ENCODE measurements around the gene ABHD3.
"Not testable (repeated sequence)": the region's sequence is repeated elsewhere in the genome, so short reads cannot be mapped to it uniquely, and the experiment has no call there.

ABHD3 gene

GRCh38 chr18:21703241-21703820, 1.2 kb downstream of the ABHD3 start:
- peak; percentile 49 for DNase-seq

GRCh38 chr18:21702602-21703001, 2.0 kb downstream of the ABHD3 start:
- no peak for DNase-seq

DNA sequence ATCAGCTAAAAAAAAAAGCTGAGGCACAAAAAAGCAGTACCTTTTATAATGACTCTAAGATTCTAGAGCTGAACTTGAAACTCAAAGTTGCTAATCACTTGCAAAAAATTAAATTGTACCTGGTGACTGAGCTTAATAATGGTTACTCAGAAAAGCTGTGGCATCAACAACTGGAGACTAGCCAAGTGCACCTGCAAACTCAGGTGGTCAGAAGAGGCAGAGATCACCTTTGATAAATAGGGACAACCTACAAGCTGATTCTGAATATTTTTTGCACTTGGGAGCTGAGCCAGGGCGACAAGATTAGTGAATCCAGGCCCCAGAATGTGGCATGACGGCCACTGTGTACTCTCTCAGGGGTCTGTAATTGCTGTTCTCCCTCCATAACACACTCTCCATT, 3.0 kb downstream of the ABHD3 start:
- DNase-seq = no peak

DNA sequence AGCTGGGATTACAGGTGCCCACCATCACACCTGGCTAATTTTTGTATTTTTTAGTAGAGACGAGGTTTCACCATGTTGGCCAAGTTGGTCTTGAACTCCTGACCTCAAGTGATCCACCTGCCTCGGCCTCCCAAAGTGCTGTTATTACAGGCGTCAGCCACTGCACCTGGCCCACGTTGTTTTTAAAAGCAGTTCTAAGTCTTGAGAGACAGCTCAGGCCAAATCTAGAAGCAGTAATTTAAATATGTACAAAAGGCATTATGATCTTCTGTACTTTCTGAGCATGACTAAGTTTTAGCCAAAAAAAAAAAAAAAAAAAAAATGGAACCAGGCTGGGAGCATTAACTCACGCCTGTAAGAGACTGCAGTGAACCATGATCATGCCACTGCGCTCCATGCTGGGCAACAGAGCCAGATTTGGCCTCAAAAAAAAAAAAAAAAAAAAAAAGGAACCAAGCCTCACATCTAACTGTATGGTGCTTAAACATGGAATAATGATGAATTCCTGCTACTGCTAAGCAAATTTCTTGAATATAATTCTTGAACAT, 4.0 kb downstream of the ABHD3 start:
- no peak for DNase-seq

DNA sequence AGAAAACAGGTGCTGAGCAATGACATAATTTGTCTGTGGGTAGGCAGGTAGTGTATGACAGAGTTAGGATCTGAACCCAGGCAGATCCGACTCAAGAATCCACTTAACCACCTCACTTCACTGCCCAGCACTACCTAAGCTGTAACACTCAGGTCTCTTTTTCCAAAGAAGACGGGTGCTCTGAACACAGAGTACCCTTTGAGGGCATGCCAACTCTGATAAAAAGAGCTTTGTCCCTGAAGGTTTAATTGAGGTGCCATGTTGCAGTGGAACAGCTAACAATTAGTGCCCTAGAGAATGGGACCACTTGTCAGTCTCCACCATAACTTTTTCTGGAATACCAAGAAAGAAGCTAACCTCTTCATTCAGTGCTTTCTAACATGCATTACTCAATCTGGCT, 11.3 kb downstream of the ABHD3 start:
- no peak for DNase-seq

GRCh38 chr18:21689736-21690135, 14.8 kb downstream of the ABHD3 start:
- DNase-seq = no peak

DNA sequence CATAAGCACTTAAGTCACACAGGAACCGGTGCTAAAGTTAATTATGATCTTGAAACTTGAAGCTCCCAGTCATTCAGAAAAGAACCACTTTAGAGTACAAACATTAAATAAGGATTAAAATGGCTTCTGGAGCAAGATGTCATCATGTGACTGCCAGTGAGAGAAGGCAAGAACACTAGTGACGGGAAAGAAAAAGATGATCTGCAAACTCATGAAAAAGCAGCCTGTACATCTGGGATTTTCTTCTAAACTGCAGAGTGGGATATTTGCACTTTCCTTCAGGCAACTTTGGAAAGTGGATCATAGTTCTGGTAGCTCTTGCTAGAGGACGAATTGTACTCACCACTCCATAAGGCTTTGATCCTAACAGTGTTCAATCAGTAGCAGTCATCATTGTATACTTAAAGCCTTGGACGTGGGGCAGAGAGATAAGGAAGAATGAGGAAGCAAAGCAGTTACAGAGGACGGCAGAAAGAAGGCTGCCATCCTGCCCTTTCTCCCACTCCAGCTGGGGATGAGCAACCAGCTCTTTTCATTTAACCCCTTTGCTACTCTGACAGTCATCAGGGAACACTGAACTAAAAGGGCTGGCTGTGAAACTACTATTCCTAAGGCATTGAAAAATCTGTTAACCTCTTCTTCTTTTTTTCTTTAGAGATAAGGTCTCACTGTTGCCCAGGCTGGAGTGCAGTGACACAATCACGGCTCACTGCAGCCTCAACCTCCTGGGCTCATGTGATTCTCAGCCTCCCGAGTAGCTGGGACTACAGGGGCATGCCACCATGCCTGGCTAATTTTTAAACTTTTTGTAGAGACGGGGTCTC, 18.1 kb downstream of the ABHD3 start:
- DNase-seq = no peak

DNA sequence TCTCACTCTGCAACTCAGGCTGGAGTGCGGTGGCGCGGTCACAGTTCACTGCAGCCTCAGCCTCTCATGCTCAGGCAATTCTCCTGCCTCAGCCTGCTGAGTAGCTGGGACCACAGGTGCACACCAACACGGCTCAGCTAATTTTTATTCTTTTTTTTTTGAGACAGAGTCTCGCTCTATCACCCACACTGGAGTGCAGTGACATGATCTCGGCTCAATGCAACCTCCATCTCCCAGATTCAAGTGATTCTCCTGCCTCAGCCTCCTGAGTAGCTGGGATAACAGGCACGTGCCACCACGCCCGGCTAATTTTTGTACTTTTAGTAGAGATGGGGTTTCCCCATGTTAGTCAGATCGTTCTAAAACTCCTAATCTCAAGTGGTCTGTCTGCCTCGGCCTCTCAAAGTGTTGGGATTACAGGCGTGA, 19.0 kb downstream of the ABHD3 start:
- not testable (repeated sequence) for DNase-seq

DNA sequence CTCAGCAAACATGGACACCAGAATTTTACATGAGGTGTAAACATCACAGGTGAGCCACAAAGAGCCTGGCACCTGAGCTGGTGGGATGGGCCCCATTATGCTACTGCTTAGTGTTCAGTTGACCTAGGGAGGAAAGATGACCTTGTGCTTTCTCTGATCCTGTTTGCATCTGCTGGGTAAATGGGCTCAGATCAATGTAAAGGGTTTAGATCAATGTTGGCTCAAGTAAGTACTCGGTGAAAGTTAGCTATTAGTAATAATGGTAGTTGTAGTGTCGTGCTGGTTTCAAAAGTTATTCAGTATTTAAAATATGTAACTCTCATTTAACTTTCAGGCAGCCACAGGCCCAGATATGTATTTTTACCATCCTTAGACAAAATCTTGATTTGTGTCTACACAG, 19.8 kb downstream of the ABHD3 start:
- DNase-seq = no peak

DNA sequence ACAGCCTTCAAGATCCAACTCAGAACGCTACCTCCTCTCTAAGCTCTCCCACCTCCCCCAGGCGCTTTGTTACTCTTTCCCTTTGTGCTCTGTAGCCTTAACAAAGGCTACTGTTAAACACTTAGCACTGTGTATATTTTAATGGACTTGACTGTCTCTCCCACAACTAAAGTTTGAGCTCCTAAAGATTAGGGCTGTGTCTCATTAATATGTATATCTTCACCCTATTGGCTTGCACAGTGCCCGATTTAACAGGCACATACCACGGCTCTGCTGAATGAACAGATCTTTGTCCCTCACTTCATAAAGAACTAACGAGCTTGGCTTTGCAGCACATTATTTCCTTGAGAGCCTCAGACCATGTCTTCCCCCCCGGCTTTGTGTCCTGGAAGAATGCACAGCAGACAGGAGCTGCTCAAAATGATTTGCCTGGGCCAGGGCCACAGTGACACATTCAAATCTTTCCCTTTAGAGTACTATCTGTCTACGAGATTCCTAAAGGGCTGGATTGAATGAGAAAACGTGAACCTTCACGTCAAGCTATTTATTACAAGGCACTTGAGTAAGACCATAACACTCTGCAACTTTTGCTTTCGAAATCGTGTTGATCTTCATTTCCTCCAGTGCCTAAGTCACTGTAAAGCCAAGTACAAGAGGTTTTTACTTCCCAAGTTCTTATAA, 22.1 kb downstream of the ABHD3 start:
- DNase-seq = peak; percentile 60

DNA sequence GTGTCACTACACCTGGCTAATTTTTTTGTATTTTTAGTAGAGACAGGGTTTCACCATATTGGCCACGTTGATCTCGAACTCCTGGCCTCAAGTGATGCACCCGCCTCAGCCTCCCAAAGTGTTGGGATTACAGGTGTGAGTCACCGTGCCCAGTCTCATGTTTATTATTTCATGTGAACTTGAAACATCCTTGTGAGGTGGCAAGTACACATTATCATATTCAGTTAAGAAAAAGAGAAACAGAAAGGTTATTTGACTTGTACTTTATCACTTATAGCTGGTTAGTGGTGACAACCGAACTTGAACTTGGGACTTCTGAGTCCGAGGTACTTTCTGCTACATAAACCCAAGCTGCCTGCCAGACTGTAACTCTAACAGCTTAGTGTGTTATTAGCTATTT, 24.4 kb downstream of the ABHD3 start:
- no peak for DNase-seq

DNA sequence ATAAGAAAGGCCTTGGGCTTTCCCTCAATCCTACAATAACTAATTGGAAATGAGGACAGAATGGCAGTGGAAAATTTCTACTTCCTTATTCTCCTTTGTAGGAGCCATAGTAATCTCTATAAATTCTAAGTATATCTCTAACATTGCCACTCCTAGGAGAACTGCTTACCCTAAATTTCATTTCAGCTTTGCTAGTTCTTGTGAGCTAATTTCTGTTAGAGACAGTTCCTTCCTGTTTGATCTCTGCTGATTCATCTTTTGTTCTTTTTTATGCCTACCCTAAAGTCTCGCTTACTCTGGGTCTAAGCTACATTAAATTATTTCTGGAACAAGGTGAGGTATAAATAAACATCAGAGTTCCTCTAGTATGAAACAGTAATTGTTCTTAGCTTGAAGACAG, 25.7 kb downstream of the ABHD3 start:
- no peak for DNase-seq

- not testable (repeated sequence) for DNase-seq
Observed at GRCh38 chr18:21675354-21675753, 29.2 kb downstream of the ABHD3 start.

DNA sequence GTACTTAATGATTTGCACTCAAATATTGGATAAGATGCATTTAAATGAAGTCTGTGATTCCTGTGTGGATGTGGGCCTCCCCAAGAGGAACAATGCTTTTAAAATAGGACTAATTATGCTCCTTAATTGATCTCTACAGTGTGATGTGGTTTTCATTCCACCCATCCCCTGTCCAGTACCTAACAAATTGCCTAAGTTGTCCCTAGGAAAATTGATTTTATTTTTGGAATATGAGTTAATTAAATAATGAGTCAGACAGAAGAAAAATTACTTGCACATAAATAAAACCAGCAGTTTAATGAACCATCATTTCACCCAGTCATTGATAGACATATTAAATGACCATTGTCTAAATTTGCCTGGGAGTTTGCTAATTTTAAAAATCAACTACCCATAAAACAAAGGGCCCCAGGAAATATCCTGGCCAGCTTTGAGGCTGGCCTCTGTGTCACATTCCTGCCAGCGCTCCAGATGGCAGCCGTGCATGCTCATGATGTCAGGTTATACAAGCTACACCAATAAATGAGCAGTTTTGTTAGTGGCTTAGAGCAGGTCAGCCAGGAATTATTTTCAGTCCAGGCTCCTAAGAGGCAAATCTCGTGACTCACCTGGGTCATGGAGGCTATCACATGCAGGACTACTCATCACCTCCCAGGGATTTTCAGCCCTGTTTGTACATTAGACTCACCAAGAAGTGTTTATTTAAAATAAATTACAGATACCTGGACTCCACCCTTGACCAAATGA, 31.9 kb downstream of the ABHD3 start:
- DNase-seq = no peak

- no peak for DNase-seq
Observed at GRCh38 chr18:21669736-21670285, 34.8 kb downstream of the ABHD3 start.

DNA sequence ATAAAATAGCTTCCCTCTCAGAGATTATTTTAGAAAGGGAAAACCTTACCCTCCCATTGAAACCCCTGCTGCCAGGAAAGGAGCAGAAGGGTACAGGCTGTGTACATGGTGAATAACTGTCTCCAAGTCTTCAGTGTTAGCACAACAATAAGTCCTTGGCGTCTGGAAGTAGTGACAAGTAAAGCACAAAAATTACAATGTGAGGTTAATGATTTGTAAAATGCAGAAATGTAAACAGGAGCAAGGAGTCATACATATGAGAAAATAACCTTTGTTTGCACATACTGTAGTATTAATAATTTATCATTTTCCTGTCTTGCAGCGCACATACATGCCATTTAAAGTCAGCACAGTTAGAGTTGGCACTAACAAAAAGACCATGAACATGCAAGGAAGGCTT, 40.5 kb downstream of the ABHD3 start:
- no peak for DNase-seq

DNA sequence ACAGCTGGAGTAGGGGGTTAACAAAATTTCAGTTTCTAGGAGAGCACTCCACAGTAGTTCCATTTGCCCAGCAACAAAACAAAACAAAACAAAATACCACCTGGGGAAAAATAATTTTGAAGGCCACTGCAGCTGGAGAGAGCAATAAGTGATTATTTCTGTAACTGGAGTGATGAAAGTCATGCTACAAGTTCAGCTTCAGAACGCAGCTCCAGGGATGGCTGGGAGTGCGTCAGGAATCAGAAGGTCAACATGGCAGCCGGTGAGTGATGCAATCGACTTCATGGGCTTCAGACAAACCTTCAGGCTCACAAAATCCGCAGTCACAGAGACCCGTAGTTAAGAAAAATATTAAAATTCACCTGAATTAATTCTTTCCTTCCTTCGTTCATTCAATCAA, 41.0 kb downstream of the ABHD3 start:
- no peak for DNase-seq

DNA sequence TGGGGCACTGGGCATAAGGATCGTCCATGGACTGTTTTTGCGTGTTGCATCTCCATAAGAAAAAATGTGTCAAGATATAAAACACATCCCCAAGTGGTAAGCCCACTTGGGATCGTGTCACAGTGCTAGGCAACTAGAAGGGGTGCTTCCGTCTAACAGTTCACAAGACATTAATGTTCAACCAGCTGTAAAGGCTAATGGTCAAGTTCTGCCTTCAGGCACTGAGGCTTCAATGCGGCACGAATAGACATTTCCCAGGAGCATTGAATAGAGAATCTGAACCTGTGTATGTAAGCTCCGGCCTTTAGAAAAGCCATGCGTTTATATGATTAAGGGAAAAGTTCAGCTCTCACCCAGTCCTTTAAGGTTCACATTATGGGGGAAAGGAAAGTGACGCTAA, 42.0 kb downstream of the ABHD3 start:
- DNase-seq = no peak

DNA sequence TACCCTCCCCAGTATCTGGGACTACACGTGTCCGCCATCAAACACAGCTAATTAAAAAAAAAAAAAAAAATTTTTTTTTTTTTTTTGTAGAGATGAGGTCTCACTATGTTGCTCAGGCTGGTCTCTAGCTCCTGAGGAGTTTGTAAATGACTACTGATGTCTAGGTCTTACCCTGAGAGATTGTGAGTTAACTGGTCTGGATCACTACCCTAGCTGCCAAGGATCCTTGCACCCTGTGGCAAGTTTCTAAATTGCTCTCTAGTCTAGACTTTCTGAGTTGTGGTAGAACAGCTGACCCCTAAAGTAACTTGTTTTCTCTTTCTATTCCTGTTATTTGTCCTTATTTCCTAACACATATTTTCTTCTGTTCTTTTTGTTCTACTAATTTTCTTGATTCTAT, 44.5 kb downstream of the ABHD3 start:
- DNase-seq = no peak

DNA sequence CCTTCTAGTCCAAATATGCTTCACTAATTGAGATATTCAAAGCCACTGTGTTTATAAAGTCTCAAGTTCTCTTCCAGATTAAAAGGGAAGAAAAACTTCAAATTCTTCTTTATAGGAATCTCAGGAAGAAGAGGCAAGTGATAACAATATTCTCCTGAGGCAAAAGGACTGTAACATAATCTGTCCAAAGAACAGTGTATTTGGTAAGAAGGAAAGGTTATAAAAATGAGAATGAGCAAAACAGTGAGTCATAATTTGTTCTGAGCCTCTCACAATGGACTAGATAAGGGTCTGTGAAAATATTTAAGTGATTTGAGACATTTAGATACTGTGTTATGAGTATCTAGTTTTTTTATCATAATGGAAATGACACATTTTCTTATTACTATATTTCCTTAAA, 48.2 kb downstream of the ABHD3 start:
- DNase-seq = no peak

DNA sequence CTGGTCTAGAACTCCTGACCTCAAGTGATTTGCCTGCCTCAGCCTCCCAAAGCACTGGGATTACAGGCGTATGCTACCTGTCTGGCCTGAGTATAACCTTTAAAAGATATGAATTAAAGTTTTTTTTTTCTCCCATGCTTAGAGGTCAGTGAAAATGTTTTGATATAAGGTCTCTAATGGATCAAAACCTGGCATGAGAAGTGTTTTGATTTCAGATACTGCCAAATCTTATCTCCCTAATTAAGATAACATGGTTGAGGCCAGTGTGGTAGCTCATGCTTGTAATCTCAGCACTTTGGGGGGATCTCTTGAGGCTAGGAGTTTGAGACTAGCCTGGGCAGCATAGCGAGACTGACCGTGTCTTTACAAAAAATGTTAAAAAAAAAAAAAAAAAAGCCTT, 51.2 kb downstream of the ABHD3 start:
- no peak for DNase-seq

DNA sequence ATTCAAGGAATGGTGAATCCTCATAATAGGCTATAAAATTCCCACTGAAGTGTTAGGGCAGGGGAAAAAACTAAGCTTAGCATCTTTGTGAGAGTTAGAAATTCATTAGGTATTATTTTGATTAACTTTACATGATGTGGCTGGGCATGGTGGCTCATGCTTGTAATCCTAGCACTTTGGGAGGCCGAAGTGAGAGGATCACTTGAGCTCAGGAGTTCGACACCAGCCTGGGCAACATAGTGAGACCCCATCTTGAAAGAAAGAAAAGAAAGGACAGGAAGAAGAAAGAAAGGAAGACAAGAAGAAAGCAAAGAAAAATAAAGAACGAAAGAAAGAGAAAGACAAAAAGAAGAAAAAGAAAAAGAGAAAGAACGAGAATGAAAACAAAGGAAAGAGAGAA, 52.5 kb downstream of the ABHD3 start:
- DNase-seq = no peak

GRCh38 chr18:21650311-21650710, 54.3 kb downstream of the ABHD3 start:
- no peak for DNase-seq
